Ovary (tissue), 9 donors: ENCODE data around the gene BIVM. TPM values are rescaled to one million over a fixed set of nuclear protein-coding genes. Genes with fewer than 3 reads are reported as not detected.
A peak's percentile ranks its signal among the peaks of the same experiment; 100 is the strongest.

Experiments
- DNase-seq, 5 donors: peaks; one replicate each; pipeline ENCODE4 v3.0.0-alpha.2; 2019 to 2020
- H3K27ac ChIP-seq, 2 donors: fragments of 200-600 bp; one replicate each; pipeline versions ENCODE4 v1.5.1 to v1.8.0; 2019 to 2022
- H3K27me3 ChIP-seq: fragments of 200-600 bp; one replicate; pipeline ENCODE4 v1.8.0; 2022
- H3K36me3 ChIP-seq: fragments of 200-600 bp; sonication (generic); one replicate; pipeline ENCODE4 v1.5.1; 2019
- H3K4me1 ChIP-seq: one replicate; pipeline ENCODE4 v1.8.1; 2013; ENCODE audit warnings: mild to moderate bottlenecking, moderate library complexity; ENCODE audit not compliant: insufficient read depth
- H3K4me3 ChIP-seq: fragments of 200-600 bp; sonication (generic); one replicate; pipeline ENCODE4 v1.5.1; 2017
- H3K9me3 ChIP-seq, 2 donors: fragments of 200-600 bp in 1 of 2; sonication (generic) in 1 of 2; one replicate each; pipeline versions ENCODE4 v1.5.1 to v1.8.1; 2013 to 2019; ENCODE audit warnings: mild to moderate bottlenecking in 1 of 2, moderate library complexity in 1 of 2
- CTCF ChIP-seq, 3 donors: fragments of 450-650 bp in 2 of 3; fragments of 200-600 bp in 1 of 3; IDR thresholded peaks; one replicate each; pipeline versions ENCODE4 v1.5.1 to v1.8.0; 2016 to 2022; ENCODE audit warnings: antibody characterized with exemption in 3 of 3, mild to moderate bottlenecking in 1 of 3
- EP300 ChIP-seq: sonication (generic); formaldehyde crosslinking; IDR thresholded peaks from one replicate; pipeline ENCODE4 v1.6.1; 2017; ENCODE audit warnings: antibody characterized with exemption
- POLR2A ChIP-seq: fragments of 450-650 bp; IDR thresholded peaks from one replicate; pipeline ENCODE4 v1.6.1; 2017; ENCODE audit warnings: antibody characterized with exemption, mild to moderate bottlenecking, moderate library complexity
- WGBS, 3 donors: extraction: QIAGEN DNeasy Blood & Tissue Kit in 1 of 3; methylation state at CpG; one replicate each; pipeline versions ENCODE4 v1.1.5 to v1.1.7; 2013 to 2017; 5-methylcytosine and 5-hydroxymethylcytosine counted together
- intact Hi-C, 4 donors: fragments of 100-400 bp; cut with DNase I; formaldehyde crosslinking; loops; one replicate each; pipeline versions ENCODE4 v1.11.0 to v1.15.1; 2022 to 2023
- polyA plus RNA-seq, 2 donors: library from polyadenylated mRNA; stranded (reverse); fragments of 200-250 nt in 1 of 2; fragments of 350-450 nt in 1 of 2; fragmentation: Illumina TruSeq in 1 of 2; extraction: RNeasy Lipid Tissue Mini Kit (QIAGEN cat#74804) in 1 of 2; gene quantifications; one replicate each; pipeline ENCODE4 v1.2.3, GENCODE V29; 2013 to 2014
- total RNA-seq, 7 donors: library from RNA; depleted of rRNA in 2 of 7; stranded (reverse); fragments of >200 nt in 2 of 7; fragmentation: NEBNext Ultra II Directional in 3 of 7; extraction: Animal tissue kit (Norgen Biotek cat#: 25700) in 3 of 7; gene quantifications; one replicate each; pipeline versions ENCODE4 v1.1.0 to v1.2.4, GENCODE V29; 2016 to 2023
- donor health status: DM: no; HTN: no; CAD: no; lungs with moderate emphysema.
- donor health status: DM: no; HTN: no; CAD: no.
- donor health status: Bipolar disorder and iron deficiency.
- donor health status: DM: yes; HTN: yes; CAD: no.
- donor health status: DM: no; HTN: no; CAD: no.
- donor health status: DM: yes; HTN: yes; CAD: no.

The BIVM gene
- total and polyA plus RNA-seq, 9 donors: 10.4 to 25.0 (median 21.3) TPM

GRCh38 chr13:102869948-102870676 is 71.2 kb downstream of the BIVM start:
- no peaks in the 10 kb centered on the region for H3K27me3 ChIP-seq
- H3K4me1 ChIP-seq: peaks cover 2% of the 10 kb centered on the region
- H3K4me3 ChIP-seq: no peak overlapping the region
- TF ChIP-seq POLR2A (no peak), EP300 (no peak), CTCF (IDR thresholded peaks at IDR 0.05) (no peak)
- no peak overlapping the region for H3K27ac ChIP-seq
- H3K36me3 ChIP-seq: no peaks in the 10 kb centered on the region
- no peaks in the 10 kb centered on the region for H3K9me3 ChIP-seq
- WGBS, 3 donors: 38 to 46% (median 43%) methylated on average over 5 of the region's 5 CpGs
- no peak for DNase-seq
- intact Hi-C loops: no loop called here

- no peaks in the 10 kb centered on the region for H3K9me3 ChIP-seq
- H3K27me3 ChIP-seq: no peaks in the 10 kb centered on the region
- peak; percentile 18 to 50 (median 32) for DNase-seq
- no peak overlapping the region for H3K4me3 ChIP-seq
- H3K4me1 ChIP-seq: peaks cover 2% of the 10 kb centered on the region
- 49 to 54% (median 50%) methylated on average over 22 of the region's 22 CpGs for WGBS, 3 donors
- intact Hi-C loops: no loop called here
- no peaks in the 10 kb centered on the region for H3K36me3 ChIP-seq
- TF ChIP-seq CTCF (IDR thresholded peaks at IDR 0.05) (peak; percentile 30 to 42 (median 30)), EP300 (no peak), POLR2A (no peak)
- no peak overlapping the region for H3K27ac ChIP-seq
Measured at GRCh38 chr13:102870677-102871415, 71.9 kb downstream of the BIVM start.

GRCh38 chr13:102872131-102872530 is 73.2 kb downstream of the BIVM start:
- no peaks in the 10 kb centered on the region for H3K9me3 ChIP-seq
- no peak overlapping the region for H3K27ac ChIP-seq
- no peaks in the 10 kb centered on the region for H3K27me3 ChIP-seq
- 91 to 94% (median 93%) methylated on average over 7 of the region's 7 CpGs for WGBS, 3 donors
- TF ChIP-seq EP300 (no peak), POLR2A (no peak), CTCF (IDR thresholded peaks at IDR 0.05) (no peak)
- intact Hi-C loops: no loop called here
- peaks cover 2% of the 10 kb centered on the region for H3K4me1 ChIP-seq
- no peaks in the 10 kb centered on the region for H3K36me3 ChIP-seq
- H3K4me3 ChIP-seq: no peak overlapping the region
- no peak for DNase-seq

- Histone ChIP-seq H3K36me3 (no peaks in the 10 kb centered on the region), H3K4me3 (no peak overlapping the region), H3K27me3 (no peaks in the 10 kb centered on the region), H3K9me3 (no peaks in the 10 kb centered on the region), H3K27ac (no peak overlapping the region), H3K4me1 (peaks cover 2% of the 10 kb centered on the region)
- no peak for DNase-seq
- intact Hi-C loops: no loop called here
- WGBS, 3 donors: 56 to 79% (median 63%) methylated on average over 1 of the region's 1 CpG
- TF ChIP-seq CTCF (IDR thresholded peaks at IDR 0.05) (no peak), POLR2A (no peak), EP300 (no peak)
Measured at GRCh38 chr13:102872531-102872930, 73.6 kb downstream of the BIVM start.
